Measurements from ENCODE around the gene STK17B. TPM values are rescaled to one million over a fixed set of nuclear protein-coding genes. Genes with fewer than 3 reads are reported as not detected.
A peak's percentile ranks its signal among the peaks of the same experiment; 100 is the strongest.

STK17B gene
- polyA plus RNA-seq, 5 donors: 9.9 to 15.9 (median 13.6) TPM

- peak; percentile 17 to 26 for DNase-seq
Observed at GRCh38 chr2:196160101-196160500, 11.3 kb downstream of the STK17B start.

GRCh38 chr2:196159221-196159892 lies 12.0 kb downstream of the STK17B start:
- no peak for DNase-seq

GRCh38 chr2:196155575-196155974 lies 15.8 kb downstream of the STK17B start:
- no peak for DNase-seq

GRCh38 chr2:196153480-196153879 lies 17.9 kb downstream of the STK17B start:
- DNase-seq: no peak

DNA sequence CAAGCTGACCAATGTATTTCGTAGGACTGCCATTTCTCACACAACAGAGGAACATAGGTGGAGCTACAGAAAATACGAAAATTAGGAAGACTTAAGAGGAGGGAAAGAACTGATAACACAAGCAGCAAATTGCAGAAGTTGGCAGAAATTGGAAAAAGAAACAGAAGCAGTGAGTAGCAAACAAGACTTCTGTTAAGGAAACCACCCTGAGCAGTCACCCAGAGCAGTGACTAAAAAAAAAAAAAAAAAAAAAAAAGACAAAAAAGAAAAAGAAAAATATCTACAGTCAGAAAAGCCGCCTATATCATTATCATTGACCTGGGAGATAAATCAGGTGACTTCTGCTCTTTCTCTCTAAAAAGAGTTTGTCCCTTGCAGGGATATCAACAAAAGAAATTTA lies 21.4 kb downstream of the STK17B start:
- DNase-seq: no peak

DNA sequence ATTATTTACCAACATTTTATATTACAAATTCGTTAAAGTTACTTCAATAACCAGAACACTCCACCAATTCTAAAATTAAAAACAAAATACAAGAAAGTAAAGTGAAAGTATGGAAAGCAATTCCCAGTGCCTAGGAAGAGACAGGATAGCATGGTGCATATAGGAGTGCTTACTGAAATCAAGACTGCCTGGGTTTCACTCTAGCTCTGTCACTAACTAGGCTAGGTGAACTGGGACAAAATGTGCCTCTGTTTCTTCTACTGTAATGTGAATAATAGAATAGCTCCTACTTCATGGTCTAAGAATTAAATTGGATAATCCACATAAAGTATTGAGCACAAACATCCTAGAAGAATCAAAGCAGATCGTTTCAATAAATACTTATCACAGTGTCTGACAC lies 22.6 kb downstream of the STK17B start:
- DNase-seq: no peak

- DNase-seq: no peak
Observed at GRCh38 chr2:196145256-196145655, 26.1 kb downstream of the STK17B start.

DNA sequence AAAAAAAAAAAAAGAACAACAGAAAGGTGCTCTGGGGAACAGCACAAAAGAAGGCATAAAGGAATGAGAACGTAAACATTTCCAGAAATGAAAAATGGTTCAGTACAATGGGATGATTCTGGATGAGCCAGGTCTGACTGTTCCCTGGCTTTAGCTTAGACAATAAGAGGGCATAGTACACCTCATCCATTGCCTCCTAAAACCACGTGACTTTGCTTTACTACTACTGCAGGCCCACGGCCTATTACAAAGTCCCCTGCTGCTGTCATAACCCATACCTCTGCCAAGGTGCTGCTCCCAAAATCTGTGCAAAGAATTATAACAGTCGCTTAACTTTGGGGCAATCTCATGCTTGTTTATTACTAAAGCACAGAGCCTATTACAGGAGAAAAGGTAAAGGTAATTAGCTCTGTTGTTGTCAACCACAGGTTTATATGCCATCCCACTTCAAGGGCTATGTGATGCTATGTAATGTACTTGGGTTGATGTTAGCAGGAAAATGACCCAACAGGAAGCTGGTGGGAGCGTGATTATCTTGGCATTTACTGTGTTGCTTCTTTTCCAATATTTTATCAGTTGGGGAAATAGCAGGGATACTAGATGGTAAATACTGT lies 26.8 kb downstream of the STK17B start:
- no peak for DNase-seq

- DNase-seq: no peak
Observed at GRCh38 chr2:196143730-196144131, 27.6 kb downstream of the STK17B start.

- DNase-seq: no peak
Observed at GRCh38 chr2:196142825-196143224, 28.6 kb downstream of the STK17B start.

DNA sequence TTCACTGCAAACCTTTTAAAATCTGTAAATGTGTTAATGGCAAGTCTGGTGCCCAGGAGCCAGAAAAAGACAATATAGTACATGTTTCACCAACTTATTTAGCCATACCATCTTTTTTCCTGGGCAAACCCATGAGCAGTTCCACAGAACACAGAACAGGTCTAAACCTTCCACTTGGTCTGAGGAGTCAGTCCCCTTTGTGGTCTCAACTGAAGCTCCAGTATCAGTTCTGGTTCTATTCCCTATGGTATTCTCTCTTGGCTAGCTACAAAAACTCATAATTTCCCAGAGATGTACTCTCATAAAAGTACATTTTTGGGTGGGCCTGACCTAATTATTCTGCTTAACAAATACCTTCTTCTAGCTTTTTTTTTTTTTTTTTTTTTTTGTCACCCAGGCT lies 31.2 kb downstream of the STK17B start:
- DNase-seq: no peak

GRCh38 chr2:196137271-196137670 lies 34.1 kb downstream of the STK17B start:
- DNase-seq: no peak

GRCh38 chr2:196136151-196136550 lies 35.2 kb downstream of the STK17B start:
- no peak for DNase-seq

- DNase-seq: no peak
Observed at GRCh38 chr2:196131949-196132925, 39.1 kb downstream of the STK17B start.

DNA sequence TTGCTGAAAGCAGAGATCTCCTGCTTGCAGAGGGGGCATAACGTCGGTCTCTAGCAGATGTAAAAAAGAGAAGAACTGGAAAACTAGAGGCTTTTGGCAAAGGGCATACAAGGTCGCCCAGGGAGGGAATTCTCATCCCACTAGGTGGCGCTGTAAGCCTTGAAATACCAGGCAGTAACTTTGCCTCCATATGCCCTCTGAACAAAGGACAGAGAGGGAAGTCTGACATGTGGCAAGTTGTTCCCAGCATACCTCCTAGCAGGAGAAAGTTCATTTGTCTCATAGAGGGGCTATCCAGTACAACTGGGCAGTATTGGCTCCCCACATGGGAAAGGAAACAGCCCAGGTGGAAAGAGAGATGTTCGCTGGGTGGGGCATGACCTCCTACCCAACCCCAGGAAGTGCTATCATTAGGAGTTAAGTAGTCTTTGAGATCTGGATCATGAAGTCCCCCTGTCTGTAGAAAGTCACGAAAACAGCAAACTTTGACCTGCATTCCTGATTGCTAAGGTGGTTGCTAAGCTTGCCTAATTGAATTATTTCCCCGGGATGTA lies 39.9 kb downstream of the STK17B start:
- no peak for DNase-seq

DNA sequence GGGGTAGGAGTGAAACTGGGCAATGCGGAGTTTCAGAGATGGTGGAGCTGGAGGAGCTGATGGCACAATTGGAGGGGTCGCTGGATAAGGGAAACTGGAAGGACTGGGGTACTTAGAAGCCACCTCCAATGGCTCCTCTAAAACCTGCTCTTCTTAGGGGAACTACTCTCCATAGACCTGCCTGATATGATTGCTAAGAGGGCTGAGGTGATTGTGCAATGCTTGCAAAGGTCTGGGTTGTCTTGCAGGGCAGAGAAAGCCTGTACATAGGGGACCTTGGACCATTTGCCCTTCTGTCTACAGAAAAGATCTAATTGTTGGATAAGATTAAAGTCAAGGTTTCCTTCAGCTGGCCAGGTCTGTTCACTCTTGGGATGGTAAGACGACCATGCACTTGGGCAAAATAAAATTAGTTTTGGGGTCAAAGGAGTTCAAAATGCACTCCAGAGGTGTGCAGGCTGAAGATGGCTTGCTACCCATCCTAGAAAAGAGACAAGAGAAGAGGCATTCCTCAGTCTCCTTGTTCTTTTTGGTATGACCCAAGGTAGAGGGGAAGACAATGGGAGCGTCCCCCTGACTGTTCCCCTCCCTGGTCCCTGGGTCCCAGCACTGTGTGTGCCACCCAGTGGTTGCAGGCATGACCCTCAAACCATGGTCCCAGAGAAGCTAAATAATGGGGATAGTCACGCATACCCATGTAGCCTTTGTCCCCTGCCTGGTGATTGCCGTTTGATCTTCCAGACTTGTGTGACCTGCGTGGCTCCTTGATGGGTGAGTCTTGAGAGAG lies 41.1 kb downstream of the STK17B start:
- DNase-seq: no peak

- no peak for DNase-seq
Observed at GRCh38 chr2:196128749-196129148, 42.6 kb downstream of the STK17B start.

DNA sequence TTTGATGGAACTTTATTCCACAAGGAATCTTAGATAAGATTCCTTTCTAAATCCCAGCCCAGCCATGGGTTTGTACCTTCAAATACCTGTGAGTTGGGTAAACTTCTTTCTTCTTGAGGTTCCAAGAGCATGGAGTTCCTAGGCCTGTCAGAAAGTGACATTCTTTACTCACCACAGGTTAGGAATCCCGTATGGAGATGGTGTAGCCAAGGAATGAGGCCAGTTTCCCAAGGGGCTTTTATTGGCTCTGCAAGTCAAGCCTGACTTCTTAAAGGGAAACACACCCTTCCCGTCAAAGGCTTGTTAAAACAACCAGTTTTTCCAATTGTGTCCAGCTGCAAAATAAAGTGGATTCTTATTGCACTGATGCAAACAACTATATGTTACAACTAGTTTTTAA lies 45.8 kb downstream of the STK17B start:
- DNase-seq: no peak

GRCh38 chr2:196123679-196124373 lies 47.6 kb downstream of the STK17B start:
- DNase-seq: no peak

- no peak for DNase-seq
Observed at GRCh38 chr2:196119926-196120325, 51.5 kb downstream of the STK17B start.

DNA sequence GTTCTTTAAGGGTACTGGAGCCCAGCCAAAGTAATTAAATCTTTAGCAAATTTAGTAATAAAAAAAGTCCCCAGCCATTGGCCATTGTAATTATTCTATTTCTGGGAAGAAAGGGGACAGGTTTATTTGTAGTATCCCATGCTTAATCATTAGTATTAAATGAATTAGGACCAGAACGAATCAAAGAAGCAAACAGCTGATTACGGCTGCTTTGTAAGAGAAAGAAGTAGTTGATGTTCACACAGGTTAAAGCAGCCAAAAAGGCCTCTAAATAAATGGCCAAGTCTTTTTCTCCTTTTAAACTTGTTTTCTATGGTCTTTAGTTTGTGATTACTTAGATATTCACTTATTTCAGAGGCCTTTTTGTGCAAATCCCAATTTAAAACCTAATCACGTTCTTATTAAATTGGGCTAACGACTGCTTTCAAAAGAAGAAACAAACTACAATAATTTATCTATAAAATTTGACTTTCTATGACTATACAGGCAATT lies 54.1 kb downstream of the STK17B start:
- no peak for DNase-seq
